GM18873 (cell line): ENCODE measurements around the gene HNRNPA2B1.
"Not testable (repeated sequence)": the region's sequence is repeated elsewhere in the genome, so short reads cannot be mapped to it uniquely, and the experiment has no call there.

Experiments used
- ATAC-seq: cut with Tn5 transposase; IDR thresholded peaks from one replicate; pipeline ENCODE4 v1.9.1; 2021; ENCODE audit warnings: mild to moderate bottlenecking, moderate library complexity, moderate number of reproducible peaks; ENCODE audit not compliant: unreplicated experiment, low FRiP score

HNRNPA2B1 gene

GRCh38 chr7:26185844-26186180 is 14.7 kb downstream of the HNRNPA2B1 start:
- no peak for ATAC-seq

GRCh38 chr7:26185131-26185843 is 15.3 kb downstream of the HNRNPA2B1 start:
- no peak for ATAC-seq

DNA sequence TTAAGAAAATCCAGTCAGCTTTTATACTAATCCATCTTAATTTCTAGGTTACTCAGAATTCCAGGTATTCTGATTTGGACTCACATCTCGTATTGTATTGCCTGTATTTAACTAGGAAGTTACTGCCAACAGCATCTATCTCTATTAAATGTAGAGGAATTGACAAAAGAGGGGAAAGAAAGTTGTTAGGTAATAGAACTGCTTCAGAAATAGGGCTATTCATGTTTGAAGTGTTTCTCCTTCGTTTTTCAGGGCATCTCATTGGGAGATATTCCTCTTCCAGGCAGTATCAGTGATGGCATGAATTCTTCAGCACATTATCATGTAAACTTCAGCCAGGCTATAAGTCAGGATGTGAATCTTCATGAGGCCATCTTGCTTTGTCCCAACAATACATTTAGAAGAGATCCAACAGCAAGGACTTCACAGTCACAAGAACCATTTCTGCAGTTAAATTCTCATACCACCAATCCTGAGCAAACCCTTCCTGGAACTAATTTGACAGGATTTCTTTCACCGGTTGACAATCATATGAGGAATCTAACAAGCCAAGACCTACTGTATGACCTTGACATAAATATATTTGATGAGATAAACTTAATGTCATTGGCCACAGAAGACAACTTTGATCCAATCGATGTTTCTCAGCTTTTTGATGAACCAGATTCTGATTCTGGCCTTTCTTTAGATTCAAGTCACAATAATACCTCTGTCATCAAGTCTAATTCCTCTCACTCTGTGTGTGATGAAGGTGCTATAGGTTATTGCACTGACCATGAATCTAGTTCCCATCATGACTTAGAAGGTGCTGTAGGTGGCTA is 16.1 kb downstream of the HNRNPA2B1 start:
- ATAC-seq: not testable (repeated sequence)

GRCh38 chr7:26183545-26184280 is 16.8 kb downstream of the HNRNPA2B1 start:
- no peak for ATAC-seq

DNA sequence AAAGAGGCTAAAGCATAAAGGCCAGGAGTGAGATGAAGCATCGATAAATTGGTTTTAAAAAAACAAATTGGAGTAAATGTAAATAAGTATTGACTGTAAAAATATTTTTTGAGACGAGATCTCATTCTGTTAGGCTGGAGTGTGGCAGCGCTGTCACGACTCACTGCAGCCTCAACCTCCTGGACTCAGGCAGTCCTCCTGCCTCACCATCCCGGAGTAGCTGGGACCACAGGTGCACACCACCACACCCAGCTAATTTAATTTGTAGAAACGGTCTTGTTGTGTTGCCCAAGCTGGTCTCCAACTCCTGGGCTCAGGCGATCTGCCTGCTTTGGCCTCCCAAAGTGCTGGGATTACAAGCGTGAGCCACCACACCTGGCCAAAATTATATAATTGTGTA is 17.8 kb downstream of the HNRNPA2B1 start:
- no peak for ATAC-seq

- no peak for ATAC-seq
Observed at GRCh38 chr7:26182283-26182682, 18.3 kb downstream of the HNRNPA2B1 start.

DNA sequence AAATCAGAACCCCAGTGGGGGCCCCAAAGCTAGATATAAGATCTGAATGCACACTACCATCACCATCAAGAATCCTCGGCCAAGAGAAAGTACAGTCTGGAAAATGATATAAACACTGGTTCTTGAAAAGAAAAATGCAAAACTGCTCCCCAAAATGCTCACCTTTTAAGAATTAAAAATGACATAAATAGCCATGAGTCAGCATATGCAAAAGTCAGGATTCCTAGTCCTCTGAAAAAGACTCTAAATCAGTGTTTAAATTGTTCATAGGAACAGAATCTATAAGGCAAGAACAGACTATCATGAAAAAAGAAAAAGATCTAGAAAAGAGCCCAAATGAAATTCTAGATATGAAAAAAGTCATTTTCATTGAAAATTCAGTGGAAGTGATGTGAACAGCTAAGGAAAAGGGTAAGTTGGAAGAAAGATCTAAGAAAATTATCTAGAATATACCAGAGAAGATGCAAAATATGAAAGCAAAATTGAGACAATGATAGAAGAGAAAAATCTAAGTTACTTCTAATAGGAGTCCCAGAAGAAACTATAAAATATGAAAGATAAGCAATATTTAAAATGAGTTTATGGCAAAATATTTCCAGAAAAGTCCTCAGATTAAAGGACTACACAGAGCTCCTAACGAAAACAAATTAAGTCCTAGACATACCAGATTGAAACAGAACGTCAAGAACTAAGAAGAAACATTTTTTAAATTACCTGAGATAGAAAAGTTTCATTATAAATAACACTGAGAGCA is 18.9 kb downstream of the HNRNPA2B1 start:
- ATAC-seq: no peak

DNA sequence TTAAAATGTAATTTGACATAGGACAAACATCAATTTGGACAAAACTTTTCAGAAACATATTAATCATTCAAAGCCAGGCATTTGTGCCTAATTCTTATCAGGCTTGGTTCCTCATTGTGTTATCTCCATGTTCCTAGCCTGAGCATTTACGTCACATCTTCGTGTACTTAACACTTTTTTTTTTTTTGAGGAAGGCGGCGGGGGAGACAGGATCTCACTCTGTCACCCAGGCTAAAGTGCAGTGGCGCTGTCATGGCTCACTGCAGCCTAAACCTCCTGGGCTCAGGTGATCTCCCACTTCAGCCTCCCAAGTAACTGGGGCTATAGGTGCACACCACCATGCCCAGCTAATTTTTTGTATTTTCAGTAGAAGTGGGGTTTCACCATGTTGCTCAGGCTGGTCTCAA is 19.8 kb downstream of the HNRNPA2B1 start:
- ATAC-seq: no peak

GRCh38 chr7:26179826-26180497 is 20.6 kb downstream of the HNRNPA2B1 start:
- no peak for ATAC-seq

DNA sequence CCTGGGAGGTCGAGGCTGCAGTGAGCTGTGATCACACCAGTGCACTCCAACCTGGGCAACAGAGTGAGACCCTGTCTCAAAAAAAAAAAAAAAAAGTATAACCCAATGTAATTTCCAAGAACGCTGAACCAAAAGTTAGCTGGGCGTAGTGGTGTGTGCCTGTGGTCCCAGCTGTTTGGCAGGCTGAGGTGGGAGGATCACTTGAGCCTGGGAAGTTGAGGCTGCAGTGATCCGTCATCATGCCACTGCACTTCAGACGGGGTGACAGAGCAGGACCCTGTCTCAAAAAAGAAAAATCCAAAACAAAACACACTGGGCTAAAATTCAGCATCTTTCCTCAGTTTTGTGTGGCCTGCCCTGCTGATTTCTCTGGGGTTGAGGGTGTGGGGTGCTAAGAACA is 21.1 kb downstream of the HNRNPA2B1 start:
- no peak for ATAC-seq

- no peak for ATAC-seq
Observed at GRCh38 chr7:26178272-26178960, 22.1 kb downstream of the HNRNPA2B1 start.

- ATAC-seq: not testable (repeated sequence)
Observed at GRCh38 chr7:26177269-26177668, 23.3 kb downstream of the HNRNPA2B1 start.

- ATAC-seq: not testable (repeated sequence)
Observed at GRCh38 chr7:26176696-26177095, 23.9 kb downstream of the HNRNPA2B1 start.

DNA sequence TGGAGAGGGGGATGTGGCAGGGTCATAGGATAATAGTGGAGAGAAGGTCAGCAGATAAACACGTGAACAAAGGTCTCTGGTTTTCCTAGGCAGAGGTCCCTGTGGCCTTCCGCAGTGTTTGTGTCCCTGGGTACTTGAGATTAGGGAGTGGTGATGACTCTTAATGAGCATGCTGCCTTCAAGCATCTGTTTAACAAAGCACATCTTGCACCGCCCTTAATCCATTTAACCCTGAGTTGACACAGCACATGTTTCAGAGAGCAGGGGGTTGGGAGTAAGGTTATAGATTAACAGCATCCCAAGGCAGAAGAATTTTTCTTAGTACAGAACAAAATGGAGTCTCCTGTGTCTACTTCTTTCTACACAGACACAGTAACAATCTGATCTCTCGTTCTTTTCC is 24.6 kb downstream of the HNRNPA2B1 start:
- ATAC-seq: not testable (repeated sequence)

DNA sequence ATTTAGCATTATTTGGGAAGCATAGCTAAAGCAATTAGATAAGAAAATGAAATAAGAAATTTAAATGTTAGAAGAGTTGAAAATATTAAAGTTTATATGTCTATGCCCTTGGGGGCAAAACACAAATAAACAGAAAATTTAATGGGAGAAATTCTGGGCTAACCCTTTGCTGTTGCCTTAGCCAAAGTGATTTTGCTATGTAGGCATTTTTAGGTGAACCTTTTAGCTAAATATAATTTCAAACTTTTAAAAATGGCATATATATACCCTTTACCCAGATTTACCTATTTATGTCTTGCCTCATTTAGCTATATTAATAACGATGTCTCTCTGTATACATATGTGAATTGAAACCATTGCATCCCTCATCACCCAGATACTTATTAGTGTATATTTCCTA is 28.5 kb downstream of the HNRNPA2B1 start:
- ATAC-seq: no peak

DNA sequence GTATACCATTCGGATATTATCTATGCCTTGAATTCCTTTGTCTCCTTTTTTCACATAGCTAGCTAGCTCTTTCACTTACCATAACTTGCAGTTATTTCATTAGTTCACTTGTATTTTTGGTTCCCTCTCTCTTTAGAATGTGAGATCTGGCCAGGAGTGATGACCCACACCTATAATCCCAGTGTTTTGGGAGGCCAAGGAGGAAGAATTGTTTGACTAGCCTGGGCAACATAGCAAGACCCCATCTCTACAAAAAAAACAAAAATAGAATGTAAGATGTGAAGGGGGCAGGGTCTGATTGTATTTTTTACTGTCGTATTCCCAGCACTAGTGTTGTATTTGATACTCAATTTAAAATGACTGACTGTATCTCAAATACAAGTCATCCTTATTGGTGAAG is 28.9 kb downstream of the HNRNPA2B1 start:
- no peak for ATAC-seq

GRCh38 chr7:26170663-26171062 is 29.9 kb downstream of the HNRNPA2B1 start:
- no peak for ATAC-seq

DNA sequence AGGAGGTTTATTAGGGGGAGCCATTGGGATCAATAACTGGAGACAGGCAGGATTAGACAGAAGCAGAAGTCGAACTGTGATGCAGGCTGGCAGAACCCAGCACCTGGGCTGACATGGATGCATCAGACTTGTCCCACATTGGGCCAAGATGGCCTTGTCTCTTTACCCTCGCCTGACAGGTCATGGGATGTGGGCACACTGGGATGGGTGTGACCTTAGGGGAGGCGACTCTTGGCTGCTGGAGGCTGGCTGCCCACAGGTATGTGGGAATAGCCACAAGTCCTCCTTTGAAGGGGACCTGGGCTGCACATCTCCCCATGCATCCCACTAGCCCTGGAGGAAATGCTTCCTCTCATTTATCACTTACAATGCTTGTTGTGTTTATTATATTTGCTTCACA is 31.3 kb downstream of the HNRNPA2B1 start:
- no peak for ATAC-seq

DNA sequence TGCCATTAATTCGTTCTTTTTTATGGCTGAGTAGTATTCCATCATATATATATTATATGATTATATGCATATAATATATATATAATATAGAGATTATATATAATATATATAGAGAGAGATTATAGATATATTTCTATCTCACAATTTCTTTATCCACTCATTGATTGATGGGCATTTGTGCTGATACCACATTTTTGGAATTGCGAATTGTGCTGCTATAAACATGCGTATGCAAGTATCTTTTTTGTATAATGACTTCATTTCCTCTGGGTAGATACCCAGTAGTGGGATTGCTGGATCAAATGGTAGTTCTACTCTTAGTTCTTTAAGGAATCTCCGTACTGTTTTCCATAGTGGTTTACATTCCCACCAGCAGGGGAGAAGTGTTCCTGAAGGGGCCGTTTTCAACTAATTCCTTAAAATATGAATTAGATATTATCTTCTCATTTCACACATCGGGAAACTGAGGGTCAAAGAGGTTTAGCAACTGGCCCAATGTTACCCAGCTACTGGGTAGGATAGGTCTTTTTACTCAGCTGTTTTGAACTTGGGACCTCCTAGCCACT is 32.0 kb downstream of the HNRNPA2B1 start:
- no peak for ATAC-seq
